ENCODE results near the gene GTPBP6.

GTPBP6 gene

DNA sequence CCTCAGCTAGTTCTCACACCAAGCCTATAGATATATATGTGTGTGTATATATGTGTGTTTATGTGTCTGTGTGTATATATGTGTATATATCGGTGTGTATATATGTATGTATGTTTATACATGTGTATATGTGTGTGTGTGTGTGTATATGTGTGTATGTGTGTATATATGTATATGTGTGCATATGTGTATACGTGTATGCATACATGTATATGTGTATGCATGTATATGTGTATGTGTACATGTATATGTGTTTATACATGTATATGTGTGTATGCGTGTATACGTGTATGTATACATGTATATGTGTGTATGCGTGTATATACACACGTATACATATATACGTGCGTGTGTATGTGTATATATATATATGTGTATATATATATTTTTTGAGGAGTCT lies 18.3 kb downstream of the GTPBP6 start:
- H2AFZ ChIP-seq (ENCODE audit: low read length, unreplicated experiment) = no peak overlapping the region
- no peaks in the 10 kb centered on the region for H3K79me2 ChIP-seq (ENCODE audit: control insufficient read depth, insufficient read depth, low read length, unreplicated experiment)
- H3K27ac ChIP-seq (ENCODE audit: low read depth, low read length) = no peak overlapping the region
- peaks cover 45% of the 10 kb centered on the region for H3K36me3 ChIP-seq (ENCODE audit: insufficient read depth, low read length)
- no peaks in the 10 kb centered on the region for H3K27me3 ChIP-seq (ENCODE audit: insufficient read depth, low read length)
- no peak overlapping the region for H3K4me3 ChIP-seq (ENCODE audit: low read depth, low read length)
- H3K4me1 ChIP-seq (ENCODE audit: control insufficient read depth, insufficient read depth, low read length, unreplicated experiment) = no peaks in the 10 kb centered on the region

DNA sequence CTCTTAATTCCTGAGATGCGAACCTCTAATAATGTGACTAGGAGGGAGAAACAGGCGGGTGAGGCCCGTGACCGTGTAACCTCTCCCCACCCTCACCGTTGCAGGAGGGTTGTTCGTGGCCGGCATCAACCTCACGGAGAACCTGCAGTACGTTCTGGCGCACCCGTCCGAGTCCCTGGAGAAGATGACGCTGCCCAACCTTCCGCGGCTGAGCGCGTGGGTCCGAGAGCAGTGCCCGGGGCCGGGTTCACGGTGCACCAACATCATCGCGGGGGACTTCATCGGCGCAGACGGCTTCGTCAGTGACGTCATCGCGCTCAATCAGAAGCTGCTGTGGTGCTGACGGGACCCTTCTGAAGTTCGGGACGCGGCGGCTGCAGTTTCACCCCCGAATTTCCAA lies 19.6 kb downstream of the GTPBP6 start:
- no peaks in the 10 kb centered on the region for H3K4me1 ChIP-seq (ENCODE audit: control insufficient read depth, insufficient read depth, low read length, unreplicated experiment)
- no peaks in the 10 kb centered on the region for H3K27me3 ChIP-seq (ENCODE audit: insufficient read depth, low read length)
- no peak overlapping the region for H2AFZ ChIP-seq (ENCODE audit: low read length, unreplicated experiment)
- H3K79me2 ChIP-seq (ENCODE audit: control insufficient read depth, insufficient read depth, low read length, unreplicated experiment) = no peaks in the 10 kb centered on the region
- no peak overlapping the region for H3K27ac ChIP-seq (ENCODE audit: low read depth, low read length)
- peaks cover 50% of the 10 kb centered on the region for H3K36me3 ChIP-seq (ENCODE audit: insufficient read depth, low read length)
- H3K4me3 ChIP-seq (ENCODE audit: low read depth, low read length) = no peak overlapping the region

DNA sequence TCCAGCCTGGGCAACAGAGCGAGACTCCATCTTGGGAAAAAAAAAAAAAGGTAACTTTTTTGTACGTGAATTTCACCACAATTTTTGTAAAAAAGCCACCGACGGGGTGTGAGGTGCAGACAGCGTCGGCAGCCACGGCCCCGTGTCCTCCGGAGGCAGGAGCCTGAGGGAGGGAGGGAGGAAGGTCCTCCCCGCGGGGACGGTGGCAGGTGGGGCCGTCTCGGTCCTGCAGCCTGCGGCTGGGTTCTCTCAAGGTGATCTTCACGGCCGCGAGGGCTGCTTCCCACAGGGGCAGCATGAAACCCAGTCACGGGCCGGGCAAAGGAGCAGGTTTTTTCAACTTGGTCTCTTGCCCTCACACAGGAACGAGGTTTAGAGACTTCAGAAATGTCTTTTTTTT lies 23.5 kb downstream of the GTPBP6 start:
- H2AFZ ChIP-seq (ENCODE audit: low read length, unreplicated experiment) = no peak overlapping the region
- H3K27ac ChIP-seq (ENCODE audit: low read depth, low read length) = no peak overlapping the region
- H3K79me2 ChIP-seq (ENCODE audit: control insufficient read depth, insufficient read depth, low read length, unreplicated experiment) = no peaks in the 10 kb centered on the region
- no peak overlapping the region for H3K4me3 ChIP-seq (ENCODE audit: low read depth, low read length)
- no peaks in the 10 kb centered on the region for H3K27me3 ChIP-seq (ENCODE audit: insufficient read depth, low read length)
- peaks cover 54% of the 10 kb centered on the region for H3K36me3 ChIP-seq (ENCODE audit: insufficient read depth, low read length)
- no peaks in the 10 kb centered on the region for H3K4me1 ChIP-seq (ENCODE audit: control insufficient read depth, insufficient read depth, low read length, unreplicated experiment)

DNA sequence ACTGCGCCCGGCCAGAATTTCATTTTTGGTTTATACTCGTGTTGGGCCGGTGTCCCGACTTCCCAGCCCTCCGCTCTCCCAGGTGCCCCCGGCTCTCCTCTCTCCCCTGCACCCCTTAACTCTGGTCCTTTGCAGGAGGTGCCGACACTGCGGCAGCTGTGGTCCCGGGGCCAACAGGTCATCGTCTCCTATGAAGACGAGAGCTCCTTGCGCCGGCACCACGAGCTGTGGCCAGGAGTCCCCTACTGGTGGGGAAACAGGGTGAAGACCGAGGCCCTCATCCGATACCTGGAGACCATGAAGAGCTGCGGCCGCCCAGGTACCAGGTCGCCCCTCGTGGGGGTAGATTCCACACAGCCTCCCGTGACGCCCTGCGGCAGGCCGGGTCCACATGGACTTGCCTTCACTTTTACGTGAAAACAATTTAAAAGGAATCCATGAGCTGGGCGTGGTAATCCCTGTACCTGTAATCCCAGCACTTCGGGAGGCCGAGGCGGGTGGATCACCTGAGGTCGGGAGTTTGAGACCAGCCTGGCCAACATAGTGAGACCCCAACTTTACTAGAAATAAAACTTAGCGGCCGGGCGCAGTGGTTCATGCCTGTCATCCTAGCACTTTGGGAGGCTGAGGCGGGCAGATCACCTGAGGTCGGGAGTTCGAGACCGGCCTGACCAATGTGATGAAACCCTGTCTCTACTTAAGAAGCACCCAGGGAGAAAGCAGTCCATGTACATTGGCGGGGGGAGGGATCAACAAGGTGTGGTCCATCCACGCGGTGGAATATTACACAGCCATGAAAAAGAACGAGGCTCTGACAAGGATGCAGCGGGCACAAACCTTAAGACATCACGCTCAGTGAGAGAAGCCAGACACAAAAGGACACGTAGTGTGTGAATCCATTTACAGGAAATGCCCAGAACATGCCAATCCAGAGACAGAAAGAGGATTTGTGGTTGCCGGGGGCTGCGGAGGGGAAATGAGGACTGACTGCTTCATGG lies 25.4 kb downstream of the GTPBP6 start:
- Histone ChIP-seq H3K4me3 (ENCODE audit: low read depth, low read length) (no peak overlapping the region), H3K27me3 (ENCODE audit: insufficient read depth, low read length) (no peaks in the 10 kb centered on the region), H3K4me1 (ENCODE audit: control insufficient read depth, insufficient read depth, low read length, unreplicated experiment) (no peaks in the 10 kb centered on the region), H3K79me2 (ENCODE audit: control insufficient read depth, insufficient read depth, low read length, unreplicated experiment) (no peaks in the 10 kb centered on the region), H3K36me3 (ENCODE audit: insufficient read depth, low read length) (peaks cover 52% of the 10 kb centered on the region), H3K27ac (ENCODE audit: low read depth, low read length) (no peak overlapping the region), H2AFZ (ENCODE audit: low read length, unreplicated experiment) (no peak overlapping the region)

DNA sequence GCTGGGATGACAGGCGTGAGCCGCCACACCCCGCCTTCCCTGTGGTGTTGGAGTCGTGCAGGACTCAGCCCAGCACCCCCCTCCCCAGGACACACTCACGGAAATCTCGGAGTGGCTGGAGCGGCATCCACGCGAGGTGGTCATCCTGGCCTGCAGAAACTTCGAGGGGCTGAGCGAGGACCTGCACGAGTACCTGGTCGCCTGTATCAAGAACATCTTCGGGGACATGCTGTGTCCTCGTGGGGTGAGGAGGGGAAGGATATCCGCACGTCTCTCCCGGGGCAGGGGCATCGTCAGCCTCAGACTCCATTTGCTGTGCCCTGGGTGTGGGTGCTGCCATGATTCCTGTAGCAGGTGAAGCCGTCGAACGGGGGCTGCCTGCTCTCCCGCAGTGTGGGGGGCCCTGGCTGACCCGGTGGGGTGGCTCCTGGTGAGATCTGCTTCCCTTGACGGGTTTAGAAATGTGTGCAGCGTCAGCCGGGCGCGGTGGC lies 27.1 kb downstream of the GTPBP6 start:
- Histone ChIP-seq H2AFZ (ENCODE audit: low read length, unreplicated experiment) (no peak overlapping the region), H3K27me3 (ENCODE audit: insufficient read depth, low read length) (no peaks in the 10 kb centered on the region), H3K79me2 (ENCODE audit: control insufficient read depth, insufficient read depth, low read length, unreplicated experiment) (peaks cover 2% of the 10 kb centered on the region), H3K27ac (ENCODE audit: low read depth, low read length) (no peak overlapping the region), H3K4me3 (ENCODE audit: low read depth, low read length) (no peak overlapping the region), H3K4me1 (ENCODE audit: control insufficient read depth, insufficient read depth, low read length, unreplicated experiment) (no peaks in the 10 kb centered on the region), H3K36me3 (ENCODE audit: insufficient read depth, low read length) (peaks cover 51% of the 10 kb centered on the region)

DNA sequence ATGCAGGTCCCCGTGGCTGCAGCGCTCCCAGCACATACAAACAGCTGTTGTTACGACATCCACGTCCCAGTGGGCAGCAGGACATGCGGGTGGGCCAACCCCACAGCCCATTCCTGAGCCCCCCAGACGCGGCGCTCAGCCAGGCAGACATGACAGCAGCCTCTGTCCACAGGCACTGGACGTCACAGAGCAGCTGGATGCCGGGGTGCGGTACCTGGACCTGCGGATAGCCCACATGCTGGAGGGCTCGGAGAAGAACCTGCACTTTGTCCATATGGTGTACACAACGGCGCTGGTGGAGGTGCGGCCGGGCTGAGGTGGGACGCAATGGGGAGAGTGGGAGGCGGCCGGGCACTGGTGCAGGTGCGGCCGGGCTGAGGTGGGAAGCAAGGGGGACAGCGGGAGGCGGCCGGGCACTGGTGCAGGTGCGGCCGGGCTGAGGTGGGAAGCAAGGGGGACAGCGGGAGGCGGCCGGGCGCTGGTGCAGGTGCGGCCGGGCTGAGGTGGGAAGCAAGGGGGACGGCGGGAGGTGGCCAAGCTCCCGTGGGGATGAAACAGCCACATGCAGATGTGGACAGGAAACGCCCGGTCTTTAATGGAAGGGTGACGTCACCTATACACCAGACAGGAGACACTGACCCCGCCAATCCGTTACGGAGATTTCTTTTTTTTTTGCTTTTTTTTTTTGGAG lies 28.0 kb downstream of the GTPBP6 start:
- H3K79me2 ChIP-seq (ENCODE audit: control insufficient read depth, insufficient read depth, low read length, unreplicated experiment) = peaks cover 4% of the 10 kb centered on the region
- H3K36me3 ChIP-seq (ENCODE audit: insufficient read depth, low read length) = peaks cover 51% of the 10 kb centered on the region
- H3K27me3 ChIP-seq (ENCODE audit: insufficient read depth, low read length) = no peaks in the 10 kb centered on the region
- H3K27ac ChIP-seq (ENCODE audit: low read depth, low read length) = no peak overlapping the region
- H3K4me3 ChIP-seq (ENCODE audit: low read depth, low read length) = no peak overlapping the region
- H3K4me1 ChIP-seq (ENCODE audit: control insufficient read depth, insufficient read depth, low read length, unreplicated experiment) = no peaks in the 10 kb centered on the region
- H2AFZ ChIP-seq (ENCODE audit: low read length, unreplicated experiment) = no peak overlapping the region

DNA sequence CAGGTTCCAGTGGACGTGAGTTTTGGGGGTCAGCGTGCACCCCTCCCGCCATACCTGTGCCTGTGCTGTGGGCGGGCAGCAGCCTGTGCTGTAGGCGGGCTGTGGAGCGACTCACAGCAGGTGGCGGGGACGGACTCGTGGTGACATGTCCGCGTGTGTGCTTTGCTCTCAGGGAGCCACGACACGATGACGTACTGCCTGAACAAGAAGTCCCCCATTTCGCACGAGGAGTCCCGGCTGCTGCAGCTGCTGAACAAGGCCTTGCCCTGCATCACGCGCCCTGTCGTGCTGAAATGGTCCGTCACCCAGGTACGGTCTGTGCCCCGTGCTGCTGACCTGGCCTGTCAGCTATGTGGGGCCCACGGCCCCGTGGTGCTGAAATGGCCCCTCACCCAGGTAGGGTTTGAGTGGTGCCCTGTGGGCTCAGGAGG lies 30.0 kb downstream of the GTPBP6 start:
- Histone ChIP-seq H3K27me3 (ENCODE audit: insufficient read depth, low read length) (no peaks in the 10 kb centered on the region), H3K4me3 (ENCODE audit: low read depth, low read length) (no peak overlapping the region), H3K27ac (ENCODE audit: low read depth, low read length) (no peak overlapping the region), H3K36me3 (ENCODE audit: insufficient read depth, low read length) (peaks cover 46% of the 10 kb centered on the region), H3K79me2 (ENCODE audit: control insufficient read depth, insufficient read depth, low read length, unreplicated experiment) (peaks cover 4% of the 10 kb centered on the region), H3K4me1 (ENCODE audit: control insufficient read depth, insufficient read depth, low read length, unreplicated experiment) (no peaks in the 10 kb centered on the region), H2AFZ (ENCODE audit: low read length, unreplicated experiment) (no peak overlapping the region)

DNA sequence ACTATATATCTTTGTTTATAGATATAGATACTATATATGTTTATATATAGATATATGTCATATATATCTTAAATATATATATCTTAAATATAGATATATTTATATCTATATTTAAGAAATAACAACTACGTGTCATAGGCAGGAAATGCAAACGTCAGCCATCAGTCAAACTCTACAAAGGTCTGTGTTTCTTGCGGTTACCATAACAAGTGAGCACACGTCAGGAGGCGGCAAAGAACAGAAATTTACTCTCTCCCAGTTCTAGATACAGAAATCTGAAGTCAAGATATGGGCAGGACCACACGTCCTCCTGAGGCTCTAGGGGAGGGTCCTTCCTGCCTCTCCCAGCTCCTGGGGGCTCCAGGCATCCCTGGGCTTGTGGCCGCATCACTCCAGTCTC lies 30.9 kb downstream of the GTPBP6 start:
- Histone ChIP-seq H3K27ac (ENCODE audit: low read depth, low read length) (no peak overlapping the region), H3K36me3 (ENCODE audit: insufficient read depth, low read length) (peaks cover 37% of the 10 kb centered on the region), H2AFZ (ENCODE audit: low read length, unreplicated experiment) (no peak overlapping the region), H3K27me3 (ENCODE audit: insufficient read depth, low read length) (no peaks in the 10 kb centered on the region), H3K4me3 (ENCODE audit: low read depth, low read length) (no peak overlapping the region), H3K79me2 (ENCODE audit: control insufficient read depth, insufficient read depth, low read length, unreplicated experiment) (peaks cover 4% of the 10 kb centered on the region), H3K4me1 (ENCODE audit: control insufficient read depth, insufficient read depth, low read length, unreplicated experiment) (no peaks in the 10 kb centered on the region)

DNA sequence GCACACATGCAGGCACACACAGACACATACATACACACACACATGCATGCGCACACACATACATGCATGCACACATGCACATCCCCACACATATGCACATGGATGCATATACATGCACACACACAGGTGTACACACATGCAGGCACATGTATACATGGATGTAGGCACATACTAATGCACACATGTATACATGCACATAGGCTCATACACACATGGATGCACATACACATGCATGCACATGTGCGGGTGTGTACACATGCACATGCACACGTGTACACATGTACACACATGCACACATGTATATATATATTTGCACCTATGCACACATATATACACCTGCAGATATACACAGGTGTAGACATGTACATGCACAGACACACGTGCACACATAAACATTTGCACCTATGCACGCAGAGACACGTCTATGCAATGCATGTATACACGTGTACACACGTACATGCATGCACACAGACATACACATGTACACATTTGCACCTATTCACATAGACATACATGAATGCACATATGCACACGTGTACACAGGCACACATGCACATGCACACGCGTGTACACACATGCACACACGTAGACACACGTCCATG lies 33.4 kb downstream of the GTPBP6 start:
- H3K4me3 ChIP-seq (ENCODE audit: low read depth, low read length) = no peak overlapping the region
- H3K79me2 ChIP-seq (ENCODE audit: control insufficient read depth, insufficient read depth, low read length, unreplicated experiment) = peaks cover 4% of the 10 kb centered on the region
- peaks cover 25% of the 10 kb centered on the region for H3K36me3 ChIP-seq (ENCODE audit: insufficient read depth, low read length)

DNA sequence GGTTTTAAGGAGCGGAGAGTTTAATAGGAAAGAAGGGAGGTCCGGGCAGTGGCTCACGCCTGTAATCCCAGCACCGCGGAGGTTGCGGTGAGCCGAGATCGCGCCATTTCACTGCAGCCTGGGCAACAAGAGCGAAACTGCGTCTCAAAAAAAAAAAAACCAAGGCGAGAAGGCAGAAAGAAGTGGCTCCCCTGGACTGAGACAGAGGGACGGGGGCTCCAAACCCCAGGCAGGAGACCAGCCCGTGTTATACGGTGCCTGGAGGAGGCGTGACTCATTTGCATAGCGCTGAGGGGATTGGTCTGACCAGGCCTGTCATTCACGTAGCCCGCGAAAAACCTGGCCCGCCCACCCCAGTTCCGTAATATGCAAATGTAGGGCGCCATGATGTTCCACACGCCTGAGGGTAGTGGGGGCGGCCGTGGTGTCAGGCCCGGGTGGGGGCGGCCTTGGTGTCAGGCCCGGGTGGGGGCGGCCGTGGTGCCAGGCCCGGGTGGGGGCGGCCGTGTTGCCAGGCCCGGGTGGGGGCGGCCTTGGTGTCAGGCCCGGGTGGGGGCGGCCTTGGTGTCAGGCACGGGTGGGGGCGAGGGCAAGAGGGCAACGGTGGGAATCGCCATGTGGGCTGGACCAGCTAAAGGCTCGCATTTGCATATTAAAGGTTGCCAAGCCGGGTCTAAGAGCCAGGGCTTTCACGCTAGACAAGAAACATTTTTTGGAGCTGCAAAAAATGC lies 35.3 kb downstream of the GTPBP6 start:
- Histone ChIP-seq H3K4me3 (ENCODE audit: low read depth, low read length) (peak overlapping the region; percentile 93), H2AFZ (ENCODE audit: low read length, unreplicated experiment) (peak overlapping the region; percentile 85), H3K27ac (ENCODE audit: low read depth, low read length) (peak overlapping the region; percentile 77), H3K4me1 (ENCODE audit: control insufficient read depth, insufficient read depth, low read length, unreplicated experiment) (peaks cover 4% of the 10 kb centered on the region), H3K79me2 (ENCODE audit: control insufficient read depth, insufficient read depth, low read length, unreplicated experiment) (peaks cover 4% of the 10 kb centered on the region), H3K27me3 (ENCODE audit: insufficient read depth, low read length) (no peaks in the 10 kb centered on the region), H3K36me3 (ENCODE audit: insufficient read depth, low read length) (peaks cover 14% of the 10 kb centered on the region)

More for the DNA sequence above, 33.4 kb downstream of the GTPBP6 start:
- Histone ChIP-seq H3K27ac (ENCODE audit: low read depth, low read length) (no peak overlapping the region), H3K4me1 (ENCODE audit: control insufficient read depth, insufficient read depth, low read length, unreplicated experiment) (peaks cover 4% of the 10 kb centered on the region), H2AFZ (ENCODE audit: low read length, unreplicated experiment) (no peak overlapping the region), H3K27me3 (ENCODE audit: insufficient read depth, low read length) (no peaks in the 10 kb centered on the region)
